GM19455 (cell line): ENCODE measurements around the gene CMKLR1.

Source experiments
- ATAC-seq: cut with Tn5 transposase; IDR thresholded peaks from one replicate; pipeline ENCODE4 v1.9.1; 2021; ENCODE audit not compliant: unreplicated experiment

CMKLR1 gene

DNA sequence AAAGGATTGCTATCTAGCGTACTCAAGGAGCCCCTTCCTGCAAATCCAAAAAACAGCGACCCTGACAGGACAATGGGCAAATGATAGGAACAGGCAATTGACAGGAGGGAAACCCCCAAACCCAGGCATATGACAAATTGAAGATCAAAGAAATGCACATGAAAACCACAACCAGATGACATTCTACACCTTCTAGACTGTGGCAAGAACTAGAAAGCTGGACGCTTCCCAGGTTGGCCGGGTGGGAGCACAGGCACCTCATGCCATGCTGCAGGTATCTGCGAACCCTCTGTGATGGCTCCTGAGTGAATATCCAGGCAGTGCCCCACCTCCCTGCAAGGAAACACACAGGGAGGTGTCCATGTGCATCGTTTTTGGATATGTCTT, 37.1 kb downstream of the CMKLR1 start:
- ATAC-seq, result no peak

DNA sequence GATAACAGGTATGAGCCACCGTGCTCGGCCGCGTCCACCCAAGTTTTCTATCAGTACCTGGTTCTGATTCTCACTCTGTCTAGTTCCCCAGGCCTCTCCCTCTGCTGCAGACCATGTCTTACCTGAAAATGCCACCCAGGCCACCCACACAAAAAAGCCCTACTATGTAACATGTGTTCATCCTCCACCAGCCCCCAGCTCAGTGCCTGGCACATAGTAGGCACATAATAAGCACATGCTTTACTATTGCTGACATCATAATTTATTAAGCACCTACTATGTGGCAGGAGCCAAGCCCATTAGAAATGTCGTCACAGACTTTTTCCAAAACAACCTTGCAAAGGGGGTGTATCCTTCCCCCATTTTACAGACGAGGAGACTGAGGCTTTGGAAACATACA, 37.8 kb downstream of the CMKLR1 start:
- ATAC-seq, result no peak

DNA sequence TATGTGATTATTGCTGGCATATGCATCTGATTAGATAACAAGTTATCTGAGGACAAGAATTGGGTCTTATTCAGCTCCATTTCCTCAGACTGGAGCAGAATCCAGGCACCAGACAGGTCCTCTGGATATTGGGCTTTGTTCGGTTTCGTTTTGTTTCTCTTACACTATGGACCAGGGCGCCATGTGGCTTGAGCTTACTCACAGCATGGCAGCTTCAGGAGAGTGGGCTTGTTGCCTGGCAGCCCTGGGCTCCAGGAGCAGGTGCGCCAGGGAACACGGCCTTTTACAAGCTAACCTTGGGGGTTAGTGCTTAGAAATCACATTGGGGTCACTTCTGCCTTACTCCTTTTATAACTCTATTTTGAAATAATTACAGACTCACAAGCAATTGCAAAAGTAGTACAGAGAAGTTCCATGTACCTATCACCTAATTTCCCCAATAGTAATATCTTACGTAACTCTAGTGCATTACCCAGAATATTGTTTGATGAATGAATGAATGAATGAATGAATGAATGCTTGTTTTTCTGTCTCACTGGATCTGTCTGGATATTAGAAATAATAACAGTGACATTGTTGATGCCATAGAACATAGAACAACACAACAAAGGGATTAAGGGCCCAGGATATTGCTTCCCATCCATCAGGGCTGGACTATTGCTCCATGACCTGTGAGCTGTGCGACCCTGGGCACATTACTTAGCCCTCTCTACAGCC, 39.0 kb downstream of the CMKLR1 start:
- ATAC-seq, result no peak

DNA sequence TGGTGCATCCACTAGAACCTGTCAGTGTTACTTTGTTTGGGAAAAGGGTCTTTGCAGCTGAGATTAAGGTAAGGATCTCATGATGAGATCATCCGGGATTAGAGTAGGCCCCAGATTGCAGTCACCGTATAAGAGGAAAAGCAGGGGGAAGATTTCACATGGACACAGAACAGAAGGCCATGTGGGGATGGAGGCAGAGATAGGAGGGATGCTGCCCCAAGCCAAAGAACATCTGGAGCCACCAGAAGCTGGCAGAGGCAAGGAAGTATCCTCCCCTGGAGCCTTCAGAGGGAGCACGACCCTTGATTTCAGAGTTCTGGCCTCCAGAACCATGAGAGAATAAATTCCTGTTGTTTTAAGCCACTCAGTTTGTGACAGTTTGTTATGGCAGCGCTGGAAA, 39.6 kb downstream of the CMKLR1 start:
- no peak for ATAC-seq

DNA sequence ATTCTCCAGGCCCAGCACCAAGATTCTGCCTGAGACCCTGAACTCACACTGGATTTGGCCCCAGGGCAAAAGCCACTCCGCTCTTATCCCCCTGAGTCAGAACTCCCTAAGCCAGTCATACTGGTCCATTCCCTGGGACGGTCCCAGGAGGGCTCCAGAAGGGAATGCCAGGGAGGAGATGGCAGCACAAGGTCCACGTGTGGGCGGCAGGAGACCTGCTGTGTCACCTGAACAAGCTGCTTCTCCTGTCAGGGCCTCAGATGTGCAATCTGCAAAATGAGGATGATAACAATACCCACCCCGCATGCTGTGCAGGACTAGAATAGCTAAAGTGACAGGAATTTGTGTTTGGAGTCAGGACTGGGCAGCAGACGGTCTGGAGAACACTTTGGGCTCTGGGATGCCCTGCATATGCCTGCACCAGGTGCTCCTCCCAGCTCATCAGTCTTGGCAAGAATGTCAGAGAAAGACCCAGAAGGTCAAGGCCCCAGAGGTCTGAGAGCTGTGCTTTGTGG, 40.3 kb downstream of the CMKLR1 start:
- ATAC-seq, result no peak

DNA sequence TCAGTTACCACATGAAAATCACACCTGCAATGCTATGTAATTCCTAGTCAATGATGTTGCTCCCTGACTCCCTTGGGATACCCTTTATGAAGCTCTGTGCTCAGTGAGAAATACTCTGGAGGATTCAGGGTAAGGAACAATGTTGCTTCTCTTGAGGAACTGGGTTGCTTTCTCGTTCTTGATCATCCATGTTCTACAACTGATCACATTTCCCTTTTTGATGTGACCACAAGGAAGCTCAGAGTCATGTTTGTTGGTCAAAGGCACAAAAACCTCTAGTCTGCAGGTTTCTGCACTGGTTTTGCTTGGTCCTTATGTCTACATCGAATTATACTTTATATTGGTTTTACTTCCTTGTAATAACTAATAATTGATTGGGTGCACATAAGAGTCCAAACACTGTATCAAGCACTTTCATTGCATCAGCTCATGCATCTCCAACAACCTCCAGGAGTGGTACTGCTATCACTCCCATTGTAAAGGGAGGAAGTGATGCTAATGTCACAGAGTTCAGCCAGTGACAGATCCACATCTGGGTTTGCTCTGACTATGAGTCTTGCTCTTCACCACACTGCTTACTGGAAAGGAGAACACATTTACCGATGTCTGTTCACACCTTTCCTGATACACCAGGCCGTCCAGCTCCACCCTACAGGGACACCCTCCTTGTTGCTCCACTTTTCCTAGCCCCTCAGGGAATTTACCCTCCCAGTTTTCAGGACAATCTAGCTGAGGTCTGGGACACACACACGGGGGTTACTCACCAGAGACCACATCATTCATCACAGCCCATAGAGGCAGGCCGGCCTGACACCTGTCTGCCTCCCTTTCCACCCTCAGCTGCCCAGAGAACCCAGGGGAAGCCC, 41.0 kb downstream of the CMKLR1 start:
- ATAC-seq, result peak; percentile 74

DNA sequence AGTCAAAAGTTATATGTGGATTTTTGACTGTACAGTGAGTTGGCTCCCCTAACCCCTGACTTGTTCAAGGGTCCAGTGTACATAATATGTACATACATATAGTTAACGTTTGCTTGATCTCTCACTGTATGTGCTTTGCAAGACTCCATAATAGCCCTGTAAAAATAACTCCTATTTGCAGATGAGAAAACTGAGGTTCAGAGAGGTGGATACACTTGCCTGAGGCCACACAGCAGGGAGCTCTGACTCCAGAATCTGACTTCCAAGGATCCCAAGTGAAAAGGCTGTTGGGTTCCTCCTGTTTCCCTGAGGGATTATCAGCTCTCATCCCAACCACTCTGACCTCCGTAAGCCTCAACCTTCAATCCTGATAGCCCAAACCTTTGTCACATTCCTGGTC, 41.7 kb downstream of the CMKLR1 start:
- no peak for ATAC-seq

DNA sequence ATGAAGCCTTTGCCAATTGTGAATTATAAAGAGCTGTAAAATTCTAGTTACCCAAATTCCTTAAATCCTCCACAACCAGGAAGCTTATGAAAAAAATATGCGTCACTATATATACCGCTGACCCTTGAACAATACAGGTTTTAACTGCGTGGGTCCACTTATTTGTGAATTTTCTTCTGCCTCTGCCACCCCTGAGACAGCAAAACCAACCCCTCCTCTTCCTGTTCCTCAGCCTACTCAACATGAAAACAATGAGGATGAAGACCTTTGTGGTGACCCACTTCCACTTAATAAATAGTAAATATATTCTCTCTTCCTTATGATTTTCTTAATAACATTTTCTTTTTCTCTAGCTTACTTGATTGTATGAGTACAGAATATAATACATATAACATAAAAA, 42.2 kb downstream of the CMKLR1 start:
- ATAC-seq, result no peak

DNA sequence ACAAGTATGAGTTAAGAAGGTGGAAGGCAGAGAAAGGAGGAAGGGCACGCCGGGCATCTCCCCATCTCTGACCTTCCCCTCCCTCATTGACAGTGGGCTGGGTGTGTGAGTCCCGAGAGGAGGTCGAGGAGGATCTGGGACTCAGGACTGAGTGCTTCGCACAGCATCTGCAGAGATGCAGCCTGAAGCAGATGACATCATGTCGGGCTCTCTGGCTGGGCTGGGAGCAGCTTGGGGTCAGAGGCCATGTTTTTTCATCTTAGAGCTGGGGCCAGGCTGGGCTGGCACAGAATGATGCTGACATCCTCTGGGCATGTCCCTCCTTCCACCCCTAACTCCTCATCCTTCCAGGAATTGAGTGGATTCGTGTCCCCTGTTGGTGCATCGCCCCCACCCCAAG, 43.5 kb downstream of the CMKLR1 start:
- no peak for ATAC-seq

DNA sequence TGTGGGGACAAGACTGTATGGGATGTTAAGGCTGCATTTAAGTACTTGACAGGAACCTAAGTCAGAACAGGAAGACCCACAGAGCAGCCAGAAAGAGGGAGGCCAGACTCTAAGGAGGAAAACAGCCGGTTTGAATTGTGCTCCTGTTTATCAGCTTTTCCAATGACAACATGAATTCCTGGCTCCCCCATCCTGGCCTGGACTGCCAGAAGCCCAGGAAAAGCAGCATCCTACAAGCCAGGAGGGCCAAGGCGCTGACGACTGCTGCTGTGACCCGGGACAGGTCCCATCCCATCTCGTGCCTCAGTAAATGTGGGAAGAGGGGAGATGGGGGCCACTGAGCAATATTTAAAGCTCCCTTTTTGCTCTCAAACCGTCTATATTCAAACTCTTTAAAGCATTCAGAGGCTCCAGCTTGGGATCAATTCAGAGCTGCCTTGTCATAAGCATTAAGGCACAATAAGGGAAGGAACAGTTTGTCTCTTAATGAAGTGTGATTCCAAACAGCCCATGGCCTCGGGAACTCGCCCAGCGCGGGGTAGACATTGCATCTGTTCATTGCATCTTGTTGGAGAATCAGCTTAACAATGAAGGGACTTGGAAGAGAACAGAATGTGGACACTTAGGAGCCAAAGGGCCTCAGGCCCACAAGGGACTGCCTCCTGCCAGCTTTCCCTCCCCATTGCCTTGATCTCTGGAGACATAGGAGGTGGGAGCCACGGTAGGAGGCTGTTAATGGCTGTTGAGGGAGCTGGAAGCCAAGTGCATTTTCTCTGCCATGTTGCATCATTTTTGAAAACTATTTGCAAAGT, 49.6 kb downstream of the CMKLR1 start:
- no peak for ATAC-seq

DNA sequence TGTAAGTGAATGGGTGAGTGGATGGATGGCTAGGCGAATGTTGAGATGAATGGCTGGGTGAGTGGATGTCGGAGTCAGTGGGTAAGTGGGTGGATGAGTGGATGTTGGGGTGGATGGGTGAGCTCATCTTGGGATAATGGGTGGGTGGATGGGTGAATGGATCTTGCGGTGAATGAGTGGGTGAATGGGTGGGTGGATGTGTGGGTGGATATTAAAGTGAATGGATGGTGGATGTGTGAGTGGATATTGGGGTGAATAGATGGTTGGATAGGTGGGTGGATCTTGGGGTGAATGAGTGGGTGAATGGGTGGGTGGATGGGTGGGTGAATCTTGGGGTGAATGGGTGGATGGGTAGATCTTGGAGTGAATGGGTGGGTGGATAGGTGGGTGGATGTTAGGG, 51.9 kb downstream of the CMKLR1 start:
- ATAC-seq, result no peak

DNA sequence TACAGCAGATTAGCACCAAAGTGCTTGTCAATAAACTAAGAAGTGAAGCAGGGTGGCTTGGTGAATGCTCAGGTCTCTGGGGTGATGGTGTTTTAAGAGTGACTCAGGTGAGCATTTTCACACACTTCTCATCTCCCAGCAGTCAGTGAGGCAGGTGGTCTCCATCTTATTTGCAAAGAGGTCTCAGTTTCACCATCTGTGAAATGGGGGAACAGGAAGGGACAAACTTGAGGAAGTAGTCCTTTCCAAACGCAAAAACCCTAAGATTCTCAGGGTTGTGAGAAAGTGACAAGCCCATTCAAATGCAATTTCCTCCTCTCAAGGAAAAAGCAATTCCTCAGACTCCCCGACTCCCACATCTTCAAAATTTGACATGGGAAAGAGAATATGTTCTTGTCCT, 54.1 kb downstream of the CMKLR1 start:
- ATAC-seq, result no peak

DNA sequence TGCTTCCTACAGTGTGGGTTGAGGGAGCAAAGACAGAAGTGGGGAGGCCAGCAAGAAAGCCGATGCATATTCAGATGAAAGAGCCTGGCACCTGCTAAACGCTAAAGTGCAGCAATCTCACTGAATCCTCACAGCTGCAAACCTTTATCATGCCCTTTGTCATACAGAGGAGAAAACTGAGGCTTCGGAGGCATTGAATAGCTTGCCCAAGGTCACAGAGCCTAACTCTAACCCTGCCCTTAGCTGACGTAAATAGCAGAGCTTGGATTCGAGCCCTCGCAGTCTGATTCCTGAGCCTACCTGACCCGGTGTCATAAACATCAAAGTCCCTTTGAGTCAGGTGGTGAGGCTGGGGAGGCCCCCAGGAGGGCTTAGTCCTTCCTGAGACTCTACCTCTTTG, 54.9 kb downstream of the CMKLR1 start:
- no peak for ATAC-seq

DNA sequence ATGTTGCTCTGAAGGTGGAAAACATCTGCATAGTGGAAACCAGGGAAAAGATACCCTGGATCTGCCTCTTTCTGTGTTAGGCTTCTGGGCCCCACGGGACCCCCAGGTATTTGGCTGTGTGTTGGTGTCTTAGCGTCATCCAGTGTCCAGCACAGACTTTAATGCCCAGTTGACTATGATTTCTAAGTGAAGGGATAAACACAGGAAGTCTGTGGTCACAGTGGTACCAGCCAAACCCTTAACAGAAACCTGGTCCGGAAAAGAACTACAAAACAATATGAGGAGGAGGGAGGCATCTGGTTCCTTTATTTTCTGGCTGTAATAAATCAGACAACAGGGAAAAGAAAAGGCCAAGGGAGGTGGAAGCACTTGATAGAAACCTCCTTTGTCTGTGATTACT, 56.4 kb downstream of the CMKLR1 start:
- ATAC-seq, result no peak

DNA sequence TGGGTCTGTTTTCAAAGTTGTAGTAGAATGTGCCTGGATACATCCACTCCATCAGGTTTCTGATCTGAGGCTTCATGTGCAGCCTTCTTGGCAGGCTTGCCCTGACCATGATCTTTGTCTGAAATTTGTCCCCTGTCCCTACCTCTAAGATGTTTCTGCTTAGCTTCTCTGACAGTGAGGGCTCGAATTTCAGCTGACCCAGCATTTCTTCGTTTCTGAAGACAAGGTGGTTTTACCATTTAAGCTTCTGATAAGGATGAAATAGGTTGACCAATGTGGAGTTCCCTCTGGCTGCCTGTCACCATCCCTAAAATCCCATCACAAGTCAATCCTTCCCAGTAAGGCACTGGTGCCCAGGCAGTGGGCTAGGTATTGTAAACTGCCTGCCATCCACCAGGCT, 57.0 kb downstream of the CMKLR1 start:
- no peak for ATAC-seq

DNA sequence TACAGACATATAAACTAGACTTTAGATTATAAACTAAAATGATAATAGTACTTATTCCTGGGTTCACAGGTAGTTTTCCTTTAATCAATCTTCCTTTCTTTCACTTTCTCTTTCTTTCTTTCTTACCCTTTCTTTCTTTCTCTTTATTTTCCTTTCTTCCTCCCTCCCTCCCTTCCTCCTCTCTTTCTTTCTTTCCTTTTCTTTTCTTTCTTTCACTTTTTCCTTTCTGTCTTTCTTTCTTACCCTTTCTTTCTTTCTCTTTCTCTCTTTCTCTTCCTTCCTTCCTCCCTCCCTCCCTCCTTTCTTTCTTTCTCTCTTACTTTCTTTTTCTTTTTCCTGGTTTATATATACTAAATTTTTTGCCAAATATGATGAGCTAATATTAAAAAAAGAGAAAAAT, 61.5 kb downstream of the CMKLR1 start:
- no peak for ATAC-seq

DNA sequence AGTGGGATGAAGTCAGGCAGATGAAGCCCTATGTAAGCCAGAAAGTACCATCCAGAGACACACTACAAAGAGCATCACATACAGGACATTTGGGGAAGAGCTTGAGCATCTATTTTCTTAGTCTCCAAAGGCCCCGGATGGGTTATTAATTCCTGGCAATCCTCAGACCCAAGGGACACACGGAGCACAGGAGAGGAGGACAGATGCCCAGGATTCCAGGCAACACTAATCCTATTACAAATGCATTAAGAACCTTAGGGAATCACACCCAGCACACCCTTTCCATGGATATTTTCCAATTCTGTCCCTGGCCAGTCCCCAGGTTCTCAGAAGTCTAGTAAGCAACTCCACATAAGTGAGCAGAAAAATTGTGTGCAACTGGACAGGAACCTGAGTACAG, 65.9 kb downstream of the CMKLR1 start:
- ATAC-seq, result no peak

DNA sequence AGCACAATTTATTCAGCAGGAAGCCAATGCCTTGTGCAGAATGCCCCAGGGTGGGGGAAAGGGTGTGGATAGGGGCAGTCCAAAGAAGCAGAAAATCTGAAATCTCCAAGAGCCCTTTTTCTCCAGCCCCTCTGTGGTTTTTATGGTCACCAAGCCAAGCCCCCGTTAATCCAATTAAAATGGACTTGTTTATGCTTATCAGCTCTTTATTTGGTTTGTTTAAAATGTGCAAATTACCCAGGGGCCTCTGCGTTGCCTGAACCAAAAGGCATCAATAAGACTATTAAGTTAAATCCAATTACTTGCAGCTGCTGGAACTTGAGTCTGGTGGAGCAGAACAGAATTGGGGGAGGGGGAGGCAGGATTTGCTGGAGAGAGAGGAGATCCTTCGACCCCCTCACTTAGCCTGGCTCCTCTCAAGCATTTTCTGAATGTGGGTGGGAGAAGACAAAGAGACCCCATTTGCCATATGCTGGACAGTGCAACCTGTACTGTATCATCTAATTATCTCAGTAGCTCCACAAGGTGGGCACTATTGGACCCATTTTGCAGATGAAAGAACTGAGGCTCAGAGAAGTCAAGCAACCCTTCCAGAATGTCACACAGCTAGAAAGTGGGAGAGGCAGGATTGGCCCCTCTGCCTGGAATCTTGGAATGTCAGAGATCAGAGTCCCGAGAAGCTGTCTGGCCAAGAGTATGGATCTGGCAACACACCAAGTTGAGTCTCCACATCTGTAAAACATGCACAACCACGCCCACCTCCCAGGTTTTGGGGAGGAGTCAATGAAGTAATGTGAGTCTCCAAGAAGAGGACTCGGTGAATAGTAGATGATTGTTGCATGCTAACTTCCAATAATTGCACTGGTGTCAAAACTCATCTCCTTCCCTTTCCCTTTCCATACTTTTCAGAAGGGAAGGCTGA, 66.9 kb downstream of the CMKLR1 start:
- ATAC-seq, result no peak

DNA sequence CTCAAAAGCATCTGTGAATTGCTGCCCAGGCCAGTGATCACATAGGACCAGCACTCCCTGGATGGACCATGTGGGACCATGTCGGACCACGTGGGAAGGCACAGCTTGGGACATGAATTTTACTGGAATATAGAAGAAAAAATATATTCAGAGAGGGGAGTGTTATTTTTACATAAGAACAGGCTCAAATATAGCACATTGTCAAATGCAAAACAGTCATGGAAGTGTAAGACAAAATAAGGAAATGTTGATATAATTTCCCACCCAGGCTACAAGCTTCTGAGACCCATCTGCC, 68.3 kb downstream of the CMKLR1 start:
- no peak for ATAC-seq

DNA sequence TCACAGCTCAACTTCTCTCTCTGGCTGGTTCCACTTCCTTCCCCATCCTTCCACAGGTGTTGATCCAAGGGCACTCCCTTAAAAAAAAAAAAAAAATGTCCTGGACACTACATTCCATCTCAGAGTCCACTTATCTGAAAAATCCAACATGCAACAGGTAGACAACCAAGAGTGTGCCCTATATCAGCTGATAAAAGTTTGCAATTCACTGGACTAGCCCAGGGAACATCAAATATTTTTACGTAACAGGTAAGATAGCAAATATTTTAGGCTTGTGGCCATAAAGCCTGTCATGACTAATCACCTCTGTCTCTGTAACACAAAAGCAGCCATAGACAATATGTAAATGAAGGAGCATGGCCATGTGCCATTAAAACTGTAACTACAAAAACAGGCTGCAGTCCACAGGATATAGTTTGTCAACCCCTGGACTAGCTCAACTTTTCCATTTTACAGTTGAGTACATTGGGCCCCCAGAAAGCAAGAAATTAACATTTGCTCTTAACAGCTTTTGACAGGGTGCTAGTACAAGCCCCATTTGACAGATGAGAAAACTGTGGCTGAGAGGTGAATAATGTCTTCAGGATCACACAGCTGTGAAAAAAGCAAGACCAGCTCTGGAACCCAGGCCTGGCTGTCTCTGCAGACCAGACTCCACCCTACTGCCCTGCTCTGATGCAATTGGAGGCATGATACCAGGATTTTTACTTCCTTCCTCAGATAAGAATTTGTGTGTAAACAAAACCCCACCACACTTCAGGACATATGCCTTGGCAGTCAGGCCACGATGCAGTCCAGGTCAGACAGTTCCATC, 68.9 kb downstream of the CMKLR1 start:
- ATAC-seq, result no peak
